Ureter (tissue), 1 donor: ENCODE results near the gene GLG1. TPM values are rescaled to one million over a fixed set of nuclear protein-coding genes. Genes with fewer than 3 reads are reported as not detected.
"Not testable (repeated sequence)": the region's sequence is repeated elsewhere in the genome, so short reads cannot be mapped to it uniquely, and the experiment has no call there.

Experiments used
- DNase-seq: peaks from one replicate; pipeline ENCODE4 v3.0.0-alpha.2; 2020; ENCODE audit warnings: low spot score
- total RNA-seq: library from RNA; stranded (reverse); gene quantifications from one replicate; pipeline ENCODE4 v1.2.4, GENCODE V29; 2023
- donor health status: DM: yes; HTN: yes; CAD: no.

GLG1 gene
- total RNA-seq, 1 donor from 2014 or later, result 121 TPM

GRCh38 chr16:74537746-74538145 is 69.2 kb downstream of the GLG1 start:
- not testable (repeated sequence) for DNase-seq

- DNase-seq, result not testable (repeated sequence)
Observed at GRCh38 chr16:74534650-74535049, 72.3 kb downstream of the GLG1 start.

GRCh38 chr16:74524926-74525325 is 82.0 kb downstream of the GLG1 start:
- DNase-seq, result no peak

GRCh38 chr16:74524117-74524516 is 82.8 kb downstream of the GLG1 start:
- no peak for DNase-seq

- not testable (repeated sequence) for DNase-seq
Observed at GRCh38 chr16:74523706-74524105, 83.2 kb downstream of the GLG1 start.

GRCh38 chr16:74522160-74522559 is 84.8 kb downstream of the GLG1 start:
- no peak for DNase-seq

- no peak for DNase-seq
Observed at GRCh38 chr16:74521691-74522090, 85.2 kb downstream of the GLG1 start.

- DNase-seq, result not testable (repeated sequence)
Observed at GRCh38 chr16:74518934-74519333, 88.0 kb downstream of the GLG1 start.

GRCh38 chr16:74511961-74512360 is 95.0 kb downstream of the GLG1 start:
- DNase-seq, result no peak

GRCh38 chr16:74505011-74505410 is 101.9 kb downstream of the GLG1 start:
- DNase-seq, result no peak

- DNase-seq, result no peak
Observed at GRCh38 chr16:74503412-74503811, 103.5 kb downstream of the GLG1 start.

GRCh38 chr16:74501484-74502478 is 105.1 kb downstream of the GLG1 start:
- DNase-seq, result no peak

GRCh38 chr16:74500907-74501306 is 106.0 kb downstream of the GLG1 start:
- DNase-seq, result no peak

- DNase-seq, result no peak
Observed at GRCh38 chr16:74499114-74499513, 107.8 kb downstream of the GLG1 start.

- no peak for DNase-seq
Observed at GRCh38 chr16:74497761-74498160, 109.2 kb downstream of the GLG1 start.

GRCh38 chr16:74496054-74496453 is 110.9 kb downstream of the GLG1 start:
- no peak for DNase-seq

GRCh38 chr16:74492976-74493375 is 113.9 kb downstream of the GLG1 start:
- no peak for DNase-seq

- no peak for DNase-seq
Observed at GRCh38 chr16:74487634-74488495, 119.0 kb downstream of the GLG1 start.

- DNase-seq, result no peak
Observed at GRCh38 chr16:74485916-74486315, 121.0 kb downstream of the GLG1 start.

- no peak for DNase-seq
Observed at GRCh38 chr16:74480150-74481029, 126.5 kb downstream of the GLG1 start.

- no peak for DNase-seq
Observed at GRCh38 chr16:74477226-74477625, 129.7 kb downstream of the GLG1 start.
